ENCODE measurements around the gene EIF4G1. TPM values are rescaled to one million over a fixed set of nuclear protein-coding genes. Genes with fewer than 3 reads are reported as not detected.
"Not testable (repeated sequence)": the region's sequence is repeated elsewhere in the genome, so short reads cannot be mapped to it uniquely, and the experiment has no call there.

The EIF4G1 gene
- total and polyA plus RNA-seq, 2 experiments from 2014 or later = 166 to 275 TPM

DNA sequence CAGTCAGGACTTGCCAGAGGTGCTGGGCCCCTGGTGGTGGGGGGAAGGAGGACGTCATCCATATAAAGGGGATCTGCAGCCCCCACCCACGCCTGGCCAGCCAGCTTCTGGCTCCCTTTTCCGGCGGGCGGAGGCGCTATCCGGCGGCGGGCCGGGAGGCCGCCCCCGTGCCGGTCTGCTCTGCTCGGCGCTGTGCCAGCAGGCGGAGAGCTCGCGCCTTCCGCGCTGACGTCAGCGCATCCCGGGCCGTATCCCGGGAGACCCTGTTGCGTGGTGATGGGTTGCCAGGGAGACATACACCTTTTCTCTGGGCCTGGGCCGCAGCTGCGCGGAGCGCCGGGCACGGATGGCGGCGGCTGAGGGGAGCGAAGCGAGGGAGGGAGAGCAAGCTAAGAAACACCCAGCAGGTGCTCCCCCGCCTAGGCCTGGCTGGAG, 24.1 kb downstream of the EIF4G1 start:
- peaks cover 13% of the 10 kb centered on the region for H3K36me3 ChIP-seq
- no peak overlapping the region for H3K4me3 ChIP-seq
- TF ChIP-seq, protein P1, sequence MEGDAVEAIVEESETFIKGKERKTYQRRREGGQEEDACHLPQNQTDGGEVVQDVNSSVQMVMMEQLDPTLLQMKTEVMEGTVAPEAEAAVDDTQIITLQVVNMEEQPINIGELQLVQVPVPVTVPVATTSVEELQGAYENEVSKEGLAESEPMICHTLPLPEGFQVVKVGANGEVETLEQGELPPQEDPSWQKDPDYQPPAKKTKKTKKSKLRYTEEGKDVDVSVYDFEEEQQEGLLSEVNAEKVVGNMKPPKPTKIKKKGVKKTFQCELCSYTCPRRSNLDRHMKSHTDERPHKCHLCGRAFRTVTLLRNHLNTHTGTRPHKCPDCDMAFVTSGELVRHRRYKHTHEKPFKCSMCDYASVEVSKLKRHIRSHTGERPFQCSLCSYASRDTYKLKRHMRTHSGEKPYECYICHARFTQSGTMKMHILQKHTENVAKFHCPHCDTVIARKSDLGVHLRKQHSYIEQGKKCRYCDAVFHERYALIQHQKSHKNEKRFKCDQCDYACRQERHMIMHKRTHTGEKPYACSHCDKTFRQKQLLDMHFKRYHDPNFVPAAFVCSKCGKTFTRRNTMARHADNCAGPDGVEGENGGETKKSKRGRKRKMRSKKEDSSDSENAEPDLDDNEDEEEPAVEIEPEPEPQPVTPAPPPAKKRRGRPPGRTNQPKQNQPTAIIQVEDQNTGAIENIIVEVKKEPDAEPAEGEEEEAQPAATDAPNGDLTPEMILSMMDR (IDR thresholded peaks at IDR 0.05; ENCODE audit: low read depth, low read length) = peak; percentile 20
- no peaks in the 10 kb centered on the region for H3K9me3 ChIP-seq (ENCODE audit: low read depth)
- peaks cover 5% of the 10 kb centered on the region for H3K4me1 ChIP-seq (ENCODE audit: low read depth)
- H3K27me3 ChIP-seq = no peaks in the 10 kb centered on the region
- no peak overlapping the region for H3K27ac ChIP-seq
- DNase-seq (ENCODE audit: low read depth in 1 of 2, low spot score in 1 of 2) = peak; percentile 32 to 93

DNA sequence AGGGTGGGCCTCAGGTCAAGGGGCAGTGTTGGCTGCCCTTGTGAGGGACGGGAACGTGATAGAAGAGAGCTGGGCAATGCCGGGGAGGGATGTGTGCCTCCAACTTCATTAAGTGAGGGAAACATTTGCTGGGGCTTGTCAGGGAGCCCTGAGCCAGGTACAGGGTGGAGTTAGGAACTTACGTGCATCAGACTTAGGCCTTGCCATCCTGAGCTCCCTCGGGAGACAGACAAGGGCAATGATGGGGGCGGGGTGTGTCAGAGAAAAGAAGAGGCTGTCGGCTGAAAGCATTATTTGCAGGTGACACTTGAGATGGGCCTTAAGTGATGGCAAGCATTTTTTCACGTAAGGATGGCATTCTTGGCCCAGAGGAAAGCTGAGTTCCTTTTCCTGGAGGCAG, 24.6 kb downstream of the EIF4G1 start:
- TF ChIP-seq, protein P1 (IDR thresholded peaks at IDR 0.05; ENCODE audit: low read depth, low read length) = no peak
- DNase-seq (ENCODE audit: low read depth in 1 of 2, low spot score in 1 of 2) = no peak
- Histone ChIP-seq H3K27me3 (no peaks in the 10 kb centered on the region), H3K27ac (no peak overlapping the region), H3K4me3 (no peak overlapping the region), H3K9me3 (ENCODE audit: low read depth) (no peaks in the 10 kb centered on the region), H3K4me1 (ENCODE audit: low read depth) (peaks cover 5% of the 10 kb centered on the region), H3K36me3 (peaks cover 8% of the 10 kb centered on the region)

DNA sequence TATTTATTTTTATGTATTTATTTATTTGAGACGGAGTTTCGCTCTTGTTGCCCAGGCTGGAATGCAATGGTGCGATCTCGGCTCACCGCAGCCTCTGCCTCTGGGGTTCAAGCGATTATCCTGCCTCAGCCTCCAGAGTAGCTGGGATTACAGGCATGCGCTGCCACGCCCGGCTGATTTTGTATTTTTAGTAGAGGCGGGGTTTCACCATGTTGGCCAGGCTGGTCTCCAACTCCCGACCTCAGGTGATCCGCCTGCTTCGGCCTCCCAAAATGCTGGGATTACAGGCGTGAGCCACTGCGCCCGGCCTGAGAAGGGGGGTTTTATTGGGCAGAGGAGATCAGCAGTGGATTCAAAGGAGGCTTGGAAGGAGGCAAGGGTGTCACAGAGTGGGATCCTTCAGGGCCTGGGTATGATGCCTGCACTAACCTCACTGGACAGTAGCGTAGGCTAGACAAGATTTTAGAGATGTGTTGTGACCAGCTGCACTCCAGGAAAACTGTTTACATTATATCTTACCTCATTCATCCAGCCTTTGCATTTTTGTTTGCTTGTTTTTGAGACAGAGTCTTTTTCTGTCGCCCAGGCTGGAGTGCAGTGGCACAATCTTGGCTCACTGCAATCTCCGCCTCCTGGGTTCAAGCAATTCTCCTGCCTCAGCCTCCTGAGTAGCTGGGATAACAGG, 25.2 kb downstream of the EIF4G1 start:
- not testable (repeated sequence) for H3K27ac ChIP-seq; DNase-seq (ENCODE audit: low read depth in 1 of 2, low spot score in 1 of 2); H3K36me3 ChIP-seq; H3K4me1 ChIP-seq (ENCODE audit: low read depth); H3K4me3 ChIP-seq; H3K9me3 ChIP-seq (ENCODE audit: low read depth); H3K27me3 ChIP-seq

DNA sequence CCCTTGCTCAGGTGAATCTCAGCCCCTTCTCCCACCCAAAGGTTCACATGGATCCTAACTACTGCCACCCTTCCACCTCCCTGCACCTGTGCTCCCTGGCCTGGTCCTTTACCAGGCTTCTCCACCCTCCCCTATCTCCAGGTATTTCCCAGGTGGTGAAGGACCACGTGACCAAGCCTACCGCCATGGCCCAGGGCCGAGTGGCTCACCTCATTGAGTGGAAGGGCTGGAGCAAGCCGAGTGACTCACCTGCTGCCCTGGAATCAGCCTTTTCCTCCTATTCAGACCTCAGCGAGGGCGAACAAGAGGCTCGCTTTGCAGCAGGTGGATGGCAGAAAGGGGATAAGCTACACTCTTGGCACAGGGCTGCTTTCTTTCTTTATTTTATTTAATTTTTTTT, 27.5 kb downstream of the EIF4G1 start:
- H3K9me3 ChIP-seq (ENCODE audit: low read depth) = no peaks in the 10 kb centered on the region
- DNase-seq (ENCODE audit: low read depth in 1 of 2, low spot score in 1 of 2) = no peak

DNA sequence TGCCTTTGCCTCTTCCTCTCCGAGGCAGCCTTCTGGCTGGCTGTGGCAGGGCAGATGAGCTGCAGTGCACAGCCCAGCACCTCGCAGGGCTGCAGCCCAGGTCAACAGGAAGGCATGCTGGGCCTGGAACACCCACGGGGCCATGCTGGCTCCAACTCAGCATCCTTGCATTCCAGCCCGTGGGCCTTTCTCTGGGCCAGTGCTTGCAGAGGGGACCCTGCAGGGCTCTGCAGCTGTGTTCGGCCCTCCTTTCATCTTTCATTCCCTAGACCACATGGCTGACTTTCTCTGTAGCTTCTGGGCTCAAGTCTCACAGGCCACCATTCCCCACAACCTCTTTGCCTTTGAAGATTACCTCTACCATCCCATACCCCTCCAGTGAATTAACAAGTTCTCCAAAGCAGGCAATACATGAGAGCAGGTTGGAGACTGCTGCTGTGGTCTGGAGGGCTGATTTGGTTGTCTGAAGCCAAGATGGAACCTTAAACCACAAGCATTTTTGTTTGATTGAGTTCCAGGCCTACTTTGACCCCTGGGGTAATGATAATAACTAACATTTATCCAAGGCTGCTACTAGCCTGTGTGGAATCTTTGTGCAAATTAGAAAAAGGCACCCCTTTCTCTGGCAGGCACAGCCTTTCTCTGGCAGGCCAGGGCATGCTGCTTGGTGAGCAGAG, 28.9 kb downstream of the EIF4G1 start:
- H3K36me3 ChIP-seq = no peaks in the 10 kb centered on the region
- peaks cover 13% of the 10 kb centered on the region for H3K4me1 ChIP-seq (ENCODE audit: low read depth)
- no peak overlapping the region for H3K4me3 ChIP-seq
- H3K27me3 ChIP-seq = no peaks in the 10 kb centered on the region
- no peaks in the 10 kb centered on the region for H3K9me3 ChIP-seq (ENCODE audit: low read depth)
- H3K27ac ChIP-seq = no peak overlapping the region
- no peak for DNase-seq (ENCODE audit: low read depth in 1 of 2, low spot score in 1 of 2)
- TF ChIP-seq, protein P1 (IDR thresholded peaks at IDR 0.05; ENCODE audit: low read depth, low read length) = no peak

More for the DNA sequence above, 27.5 kb downstream of the EIF4G1 start:
- H3K27me3 ChIP-seq = no peaks in the 10 kb centered on the region
- no peak overlapping the region for H3K4me3 ChIP-seq
- peaks cover 13% of the 10 kb centered on the region for H3K4me1 ChIP-seq (ENCODE audit: low read depth)
- no peak overlapping the region for H3K27ac ChIP-seq
- TF ChIP-seq, protein P1 (IDR thresholded peaks at IDR 0.05; ENCODE audit: low read depth, low read length) = no peak
- no peaks in the 10 kb centered on the region for H3K36me3 ChIP-seq
